Measurements from ENCODE around the gene PLAAT1. TPM values are rescaled to one million over a fixed set of nuclear protein-coding genes. Genes with fewer than 3 reads are reported as not detected.

The PLAAT1 gene
- total and polyA plus RNA-seq, 8 donors: 1.00 to 5.8 (median 1.6) TPM; not detected in 5

- no peak for DNase-seq
- Histone ChIP-seq H3K27me3 (no peaks in the 10 kb centered on the region), H3K36me3 (no peaks in the 10 kb centered on the region), H3K4me1 (no peaks in the 10 kb centered on the region), H3K9me3 (peaks cover 0 to 23% (median 14%) of the 10 kb centered on the region in 4 donors), H3K27ac (no peak overlapping the region), H3K4me3 (no peak overlapping the region)
- TF ChIP-seq EP300 (IDR thresholded peaks at IDR 0.05) (no peak), CTCF (IDR thresholded peaks at IDR 0.05) (no peak), POLR2A (IDR thresholded peaks at IDR 0.05) (no peak)
- intact Hi-C loops (cut with DNase I; ENCODE audit: low total_unique reads): no loop called here
- WGBS, 5 donors: 57 to 67% (median 65%) methylated on average over 3 of the region's 3 CpGs
Measured at GRCh38 chr3:193253986-193254660, 13.1 kb downstream of the PLAAT1 start.

- TF ChIP-seq CTCF (IDR thresholded peaks at IDR 0.05): no peak
- TF ChIP-seq POLR2A (IDR thresholded peaks at IDR 0.05): no peak
- TF ChIP-seq POLR2AphosphoS5 (IDR thresholded peaks at IDR 0.05): no peak
- TF ChIP-seq EP300 (IDR thresholded peaks at IDR 0.05): no peak
- intact Hi-C loops (cut with DNase I; ENCODE audit: low total_unique reads): no loop called here
- Histone ChIP-seq H3K36me3 (no peaks in the 10 kb centered on the region), H3K27me3 (no peaks in the 10 kb centered on the region), H3K27ac (no peak overlapping the region), H3K4me3 (no peak overlapping the region), H3K4me1 (no peaks in the 10 kb centered on the region), H3K9me3 (no peaks in the 10 kb centered on the region)
- no peak for DNase-seq
- 91 to 100% (median 100%) methylated on average over 1 of the region's 1 CpG for WGBS, 5 donors
Measured at GRCh38 chr3:193261970-193262369, 20.9 kb downstream of the PLAAT1 start.

GRCh38 chr3:193262707-193263106 lies 21.7 kb downstream of the PLAAT1 start:
- intact Hi-C loops (cut with DNase I; ENCODE audit: low total_unique reads): no loop called here
- no peak overlapping the region for H3K27ac ChIP-seq
- no peaks in the 10 kb centered on the region for H3K36me3 ChIP-seq
- H3K27me3 ChIP-seq: no peaks in the 10 kb centered on the region
- H3K9me3 ChIP-seq: no peaks in the 10 kb centered on the region
- H3K4me3 ChIP-seq: no peak overlapping the region
- 81 to 91% (median 90%) methylated on average over 5 of the region's 5 CpGs for WGBS, 5 donors
- no peak for TF ChIP-seq POLR2A (IDR thresholded peaks at IDR 0.05)
- no peak for TF ChIP-seq POLR2AphosphoS5 (IDR thresholded peaks at IDR 0.05)
- no peak for TF ChIP-seq EP300 (IDR thresholded peaks at IDR 0.05)
- TF ChIP-seq CTCF (IDR thresholded peaks at IDR 0.05): no peak
- no peak for DNase-seq
- no peaks in the 10 kb centered on the region for H3K4me1 ChIP-seq

GRCh38 chr3:193269343-193270028 lies 28.5 kb downstream of the PLAAT1 start:
- no peaks in the 10 kb centered on the region for H3K4me1 ChIP-seq
- H3K9me3 ChIP-seq: no peaks in the 10 kb centered on the region
- H3K4me3 ChIP-seq: no peak overlapping the region
- intact Hi-C loops (cut with DNase I; ENCODE audit: low total_unique reads): no loop called here
- no peak for DNase-seq
- H3K27ac ChIP-seq: no peak overlapping the region
- no peaks in the 10 kb centered on the region for H3K36me3 ChIP-seq
- no peaks in the 10 kb centered on the region for H3K27me3 ChIP-seq
- TF ChIP-seq POLR2AphosphoS5 (IDR thresholded peaks at IDR 0.05): no peak
- TF ChIP-seq POLR2A (IDR thresholded peaks at IDR 0.05): no peak
- TF ChIP-seq EP300 (IDR thresholded peaks at IDR 0.05): no peak
- no peak for TF ChIP-seq CTCF (IDR thresholded peaks at IDR 0.05)
- WGBS, 5 donors: 49 to 69% (median 54%) methylated on average over 3 of the region's 3 CpGs

All from stomach (tissue), 9 donors.